GM21717 (cell line): ENCODE results near the gene KRT85.

Experiments used
- ATAC-seq: cut with Tn5 transposase; IDR thresholded peaks from one replicate; pipeline ENCODE4 v1.9.1; 2021; ENCODE audit warnings: mild to moderate bottlenecking, moderate library complexity; ENCODE audit not compliant: unreplicated experiment

The KRT85 gene

GRCh38 chr12:52369211-52369610, 1.9 kb upstream of the KRT85 start:
- no peak for ATAC-seq

GRCh38 chr12:52368508-52368907, 1.2 kb upstream of the KRT85 start:
- ATAC-seq: no peak

- no peak for ATAC-seq
Measured at GRCh38 chr12:52367876-52368275, 595 bp upstream of the KRT85 start.

GRCh38 chr12:52364901-52365489, 2.3 kb downstream of the KRT85 start:
- ATAC-seq: no peak

GRCh38 chr12:52364061-52364460, 3.2 kb downstream of the KRT85 start:
- ATAC-seq: no peak

- ATAC-seq: no peak
Measured at GRCh38 chr12:52363111-52363679, 4.1 kb downstream of the KRT85 start.

- ATAC-seq: no peak
Measured at GRCh38 chr12:52362118-52362726, 5.1 kb downstream of the KRT85 start.

GRCh38 chr12:52361553-52361952, 5.7 kb downstream of the KRT85 start:
- ATAC-seq: no peak

- no peak for ATAC-seq
Measured at GRCh38 chr12:52360663-52361271, 6.5 kb downstream of the KRT85 start.

GRCh38 chr12:52360106-52360662, 7.1 kb downstream of the KRT85 start:
- ATAC-seq: no peak

GRCh38 chr12:52359621-52360061, 7.6 kb downstream of the KRT85 start:
- no peak for ATAC-seq

GRCh38 chr12:52358575-52359350, 8.5 kb downstream of the KRT85 start:
- ATAC-seq: peak; percentile 82

- no peak for ATAC-seq
Measured at GRCh38 chr12:52356762-52357580, 10.3 kb downstream of the KRT85 start.

GRCh38 chr12:52356031-52356761, 11.1 kb downstream of the KRT85 start:
- no peak for ATAC-seq

GRCh38 chr12:52355176-52355575, 12.1 kb downstream of the KRT85 start:
- no peak for ATAC-seq

GRCh38 chr12:52354200-52354599, 13.1 kb downstream of the KRT85 start:
- no peak for ATAC-seq

- ATAC-seq: no peak
Measured at GRCh38 chr12:52353766-52354165, 13.5 kb downstream of the KRT85 start.

GRCh38 chr12:52352951-52353350, 14.3 kb downstream of the KRT85 start:
- ATAC-seq: no peak

GRCh38 chr12:52351196-52352059, 15.9 kb downstream of the KRT85 start:
- ATAC-seq: no peak
